NCI-H748 treated with DMSO at 0.1 percent for 48 hours (cell line): ENCODE measurements around the gene METTL21C.

Experiments
- DNase-seq: peaks from one replicate; lab custom pipeline; 2025; lab: John Stamatoyannopoulos, UW

The METTL21C gene

GRCh38 chr13:102694937-102695336 is at the start of gene METTL21C:
TSS of gene METTL21C (minus strand) at chr13:102695044. CDS start at chr13:102694498, 546 bp downstream.
- no peak for DNase-seq

- no peak for DNase-seq
These were observed 47.7 kb upstream of the METTL21C start for GRCh38 chr13:102742506-102742905.

- no peak for DNase-seq
These were observed 47.3 kb upstream of the METTL21C start for GRCh38 chr13:102742101-102742500.

- DNase-seq, result peak; percentile 17
These were observed 34.9 kb upstream of the METTL21C start for GRCh38 chr13:102729560-102730270.

- no peak for DNase-seq
These were observed 31.6 kb upstream of the METTL21C start for GRCh38 chr13:102726430-102726829.

- DNase-seq, result peak; percentile 24
These were observed 30.1 kb upstream of the METTL21C start for GRCh38 chr13:102724923-102725322.

GRCh38 chr13:102721800-102722231 is 27.0 kb upstream of the METTL21C start:
- no peak for DNase-seq

- DNase-seq, result no peak
These were observed 23.9 kb upstream of the METTL21C start for GRCh38 chr13:102718746-102719145.

- no peak for DNase-seq
These were observed 20.6 kb upstream of the METTL21C start for GRCh38 chr13:102715447-102715846.

GRCh38 chr13:102710261-102710679 is 15.4 kb upstream of the METTL21C start:
- no peak for DNase-seq

- no peak for DNase-seq
These were observed 14.7 kb upstream of the METTL21C start for GRCh38 chr13:102709536-102709935.

- no peak for DNase-seq
These were observed 14.1 kb upstream of the METTL21C start for GRCh38 chr13:102708991-102709390.

- no peak for DNase-seq
These were observed 13.4 kb upstream of the METTL21C start for GRCh38 chr13:102708211-102708610.

- peak; percentile 17 for DNase-seq
These were observed 12.6 kb upstream of the METTL21C start for GRCh38 chr13:102707467-102707866.

GRCh38 chr13:102704238-102705058 is 9.6 kb upstream of the METTL21C start:
- no peak for DNase-seq

GRCh38 chr13:102703726-102704035 is 8.8 kb upstream of the METTL21C start:
- no peak for DNase-seq

GRCh38 chr13:102702965-102703725 is 8.3 kb upstream of the METTL21C start:
- no peak for DNase-seq

- DNase-seq, result no peak
These were observed 6.5 kb upstream of the METTL21C start for GRCh38 chr13:102701331-102701730.

- no peak for DNase-seq
These were observed 5.5 kb upstream of the METTL21C start for GRCh38 chr13:102700088-102701031.

GRCh38 chr13:102699504-102699903 is 4.7 kb upstream of the METTL21C start:
- DNase-seq, result no peak

GRCh38 chr13:102698649-102698980 is 3.8 kb upstream of the METTL21C start:
- no peak for DNase-seq
